Fibroblast of lung (primary cell): ENCODE measurements around the gene EFHD1. TPM values are rescaled to one million over a fixed set of nuclear protein-coding genes. Genes with fewer than 3 reads are reported as not detected.

Source experiments
- DNase-seq, 2 donors: peaks; one replicate each; pipeline versions ENCODE4 v3.0.0 to v3.0.0-alpha.2; 2010; ENCODE audit warnings: low read depth in 2 of 2
- H2AFZ ChIP-seq: 2 replicates; pipeline ENCODE4 v1.5.1; 2012; ENCODE audit warnings: low read length, control low read depth, inconsistent platforms
- H3K27ac ChIP-seq: 2 replicates; pipeline ENCODE4 v1.5.1; 2011; ENCODE audit warnings: low read length, control low read depth; ENCODE audit not compliant: insufficient read depth
- H3K27me3 ChIP-seq: 2 replicates; pipeline ENCODE4 v1.5.1; 2011; ENCODE audit warnings: mild to moderate bottlenecking, low read length; ENCODE audit not compliant: control insufficient read depth, insufficient read depth
- H3K36me3 ChIP-seq: 2 replicates; pipeline ENCODE4 v1.5.1; 2011; ENCODE audit warnings: low read length; ENCODE audit not compliant: control insufficient read depth, insufficient read depth
- H3K4me1 ChIP-seq: 2 replicates; pipeline ENCODE4 v1.5.1; 2011; ENCODE audit warnings: low read length; ENCODE audit not compliant: control insufficient read depth, insufficient read depth; ENCODE audit errors: extremely low read depth
- H3K4me2 ChIP-seq: 2 replicates; pipeline ENCODE4 v1.5.1; 2011; ENCODE audit warnings: low read length, control low read depth; ENCODE audit not compliant: insufficient read depth; ENCODE audit errors: extremely low read depth
- H3K4me3 ChIP-seq, 4 experiments: fragments of 200-600 bp in 1 of 4; sonication (generic) in 1 of 4; replicated peaks in 1 of 4; 2 replicates each; pipeline ENCODE4 v1.5.1; 2011 to 2016; ENCODE audit warnings: low read length in 4 of 4, low read depth in 3 of 4, mild to moderate bottlenecking in 3 of 4, control low read depth in 2 of 4, inconsistent platforms in 1 of 4, mixed read lengths in 1 of 4; ENCODE audit not compliant: insufficient read depth in 1 of 4; ENCODE audit errors: control extremely low read depth in 1 of 4
- H3K79me2 ChIP-seq: 2 replicates; pipeline ENCODE4 v1.5.1; 2012; ENCODE audit warnings: mild to moderate bottlenecking, low read length, inconsistent platforms; ENCODE audit not compliant: control insufficient read depth, insufficient read depth
- H3K9ac ChIP-seq: 2 replicates; pipeline ENCODE4 v1.5.1; 2011; ENCODE audit warnings: mild to moderate bottlenecking, low read length, control low read depth; ENCODE audit not compliant: insufficient read depth
- H3K9me3 ChIP-seq: 2 replicates; pipeline ENCODE4 v1.5.1; 2012; ENCODE audit warnings: low read depth, low read length; ENCODE audit not compliant: control insufficient read depth, insufficient read depth
- H4K20me1 ChIP-seq: 2 replicates; pipeline ENCODE4 v1.5.1; 2011; ENCODE audit warnings: low read length; ENCODE audit not compliant: control insufficient read depth, insufficient read depth; ENCODE audit errors: extremely low read depth
- CTCF ChIP-seq, 2 donors: IDR thresholded peaks in 1 of 2; conservative IDR thresholded peaks in 1 of 2; 1 replicate in 1 of 2; 2 replicates in 1 of 2; pipeline ENCODE4 v1.5.1; 2011 to 2012; ENCODE audit warnings: low read length in 2 of 2, control low read depth in 1 of 2, inconsistent platforms in 1 of 2, low read depth in 1 of 2, mild to moderate bottlenecking in 1 of 2
- EZH2 ChIP-seq: IDR thresholded peaks from 2 replicates; pipeline ENCODE4 v1.5.1; 2012; ENCODE audit warnings: low read length, control low read depth, mild to moderate bottlenecking; ENCODE audit errors: missing control alignments
- polyA plus RNA-seq, 2 donors: library from polyadenylated mRNA; depleted of rRNA in 1 of 2; stranded (reverse) in 1 of 2; unstranded in 1 of 2; fragments of >200 nt; gene quantifications; 2 replicates each; pipeline ENCODE4 v1.2.1, GENCODE V29; 2011 to 2012; ENCODE audit warnings: missing spikeins in 1 of 2
- total RNA-seq: library from RNA; depleted of rRNA; stranded (reverse); fragments of >200 nt; gene quantifications from 2 replicates; pipeline ENCODE4 v1.2.1, GENCODE V29; 2014

Gene EFHD1
- total and polyA plus RNA-seq, 2 donors (not counting 1 experiment from before 2014, with no cell fraction given), result 0.83 TPM; not detected in 1

- Histone ChIP-seq H4K20me1 (no peaks in the 10 kb centered on the region), H3K79me2 (no peaks in the 10 kb centered on the region), H2AFZ (no peak overlapping the region), H3K4me3 (no peak overlapping the region), H3K27ac (no peak overlapping the region), H3K9me3 (no peaks in the 10 kb centered on the region), H3K36me3 (no peaks in the 10 kb centered on the region), H3K27me3 (peaks cover 39% of the 10 kb centered on the region), H3K4me2 (no peak overlapping the region), H3K9ac (no peak overlapping the region), H3K4me1 (no peaks in the 10 kb centered on the region)
- TF ChIP-seq CTCF (conservative IDR thresholded peaks at IDR 0.05 in 1 of 2, IDR thresholded peaks at IDR 0.05 in 1 of 2; ENCODE audit: low read depth in 1 of 2, low read length in 2 of 2), result no peak
- TF ChIP-seq EZH2, result no peak
- DNase-seq, result no peak
These were observed 2.4 kb downstream of the EFHD1 start for GRCh38 chr2:232635820-232636219.

GRCh38 chr2:232636788-232637420, 3.5 kb downstream of the EFHD1 start:
- H3K79me2 ChIP-seq, result no peaks in the 10 kb centered on the region
- H3K36me3 ChIP-seq, result no peaks in the 10 kb centered on the region
- H3K4me2 ChIP-seq, result no peak overlapping the region
- peaks cover 39% of the 10 kb centered on the region for H3K27me3 ChIP-seq
- TF ChIP-seq CTCF (conservative IDR thresholded peaks at IDR 0.05 in 1 of 2, IDR thresholded peaks at IDR 0.05 in 1 of 2; ENCODE audit: low read depth in 1 of 2, low read length in 2 of 2), result no peak
- TF ChIP-seq EZH2, result no peak
- H3K9ac ChIP-seq, result no peak overlapping the region
- no peak for DNase-seq
- no peaks in the 10 kb centered on the region for H3K9me3 ChIP-seq
- no peak overlapping the region for H3K27ac ChIP-seq
- no peaks in the 10 kb centered on the region for H3K4me1 ChIP-seq
- no peaks in the 10 kb centered on the region for H4K20me1 ChIP-seq
- H2AFZ ChIP-seq, result no peak overlapping the region
- H3K4me3 ChIP-seq, result no peak overlapping the region

GRCh38 chr2:232637866-232638583, 4.6 kb downstream of the EFHD1 start:
- Histone ChIP-seq H3K27me3 (peaks cover 30% of the 10 kb centered on the region), H4K20me1 (no peaks in the 10 kb centered on the region), H3K4me2 (no peak overlapping the region), H3K9me3 (no peaks in the 10 kb centered on the region), H3K4me1 (no peaks in the 10 kb centered on the region), H3K9ac (no peak overlapping the region), H3K4me3 (no peak overlapping the region), H2AFZ (no peak overlapping the region), H3K36me3 (no peaks in the 10 kb centered on the region), H3K79me2 (no peaks in the 10 kb centered on the region), H3K27ac (no peak overlapping the region)
- no peak for DNase-seq
- no peak for TF ChIP-seq EZH2
- no peak for TF ChIP-seq CTCF (conservative IDR thresholded peaks at IDR 0.05 in 1 of 2, IDR thresholded peaks at IDR 0.05 in 1 of 2; ENCODE audit: low read depth in 1 of 2, low read length in 2 of 2)
